ENCODE results near the gene LUC7L.

DNA sequence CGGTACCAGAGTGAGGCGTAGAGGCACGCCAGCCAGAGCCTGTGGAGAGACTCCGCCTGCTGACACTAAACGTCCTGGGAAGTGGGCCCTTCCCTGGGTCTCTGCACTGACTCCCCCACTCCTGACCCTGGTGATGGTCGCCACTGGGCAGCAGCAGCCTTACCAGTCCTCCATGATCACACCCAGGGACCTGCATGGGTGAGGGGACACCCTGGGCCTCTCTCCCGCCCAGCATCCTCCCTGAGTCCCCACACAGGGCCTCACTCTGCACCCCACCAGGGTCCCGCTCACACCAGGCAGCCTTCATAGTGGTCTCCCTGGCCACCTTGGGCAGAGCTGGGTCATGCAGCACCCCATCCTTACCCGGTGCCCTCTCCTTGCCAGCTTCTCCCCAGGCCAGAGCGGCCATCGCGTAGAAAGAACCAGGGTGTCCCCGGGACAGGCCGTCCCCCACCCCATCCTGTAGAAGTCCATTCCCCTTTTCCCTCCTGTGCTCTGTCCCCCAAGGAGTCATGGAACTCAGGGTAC is 35.8 kb upstream of the LUC7L start:
- TF ChIP-seq CTCF (IDR thresholded peaks at IDR 0.05) (no peak), EZH2 (IDR thresholded peaks at IDR 0.05) (no peak), EZH2phosphoT487 (IDR thresholded peaks at IDR 0.05) (no peak)
